K562 (cell line): Measurements from ENCODE around the gene MOCS3. TPM values are rescaled to one million over a fixed set of nuclear protein-coding genes. Genes with fewer than 3 reads are reported as not detected.

Experiments used
- ATAC-seq: fragments of 200-7000 bp; cut with Tn5 transposase; 3 replicates; pipeline ENCODE4 v1.9.1; 2020; ENCODE audit warnings: moderate library complexity
- BruUV-seq: library from RNA; stranded (reverse); fragments of 400-500 nt; replicated peaks from 2 replicates; lab custom pipeline; 2021; lab: Mats Ljungman, UMichigan
- CTCF ChIA-PET: fragments of 300-600 bp; formaldehyde crosslinking; extraction: SDS; loops from one replicate; lab custom pipeline; 2021; ENCODE audit warnings: low intra/inter-chr PET ratio; lab: Yijun Ruan, JAX
- POLR2A ChIA-PET: fragments of 300-600, 350-650 bp; sonication (Branson Sonifier 250); formaldehyde crosslinking; extraction: SDS; loops from one replicate; lab custom pipeline; 2021; ENCODE audit warnings: antibody characterized with exemption, inconsistent platforms; lab: Yijun Ruan, JAX
- DNase-seq, 4 experiments: peaks; one replicate each; pipeline versions ENCODE4 v3.0.0 to v3.0.0-alpha.2; 2011 to 2018; ENCODE audit warnings: low spot score in 3 of 4, mixed read lengths in 3 of 4; ENCODE audit errors: extremely low read depth in 1 of 4
- FAIRE-seq: peaks from 2 replicates; lab custom pipeline; 2011; peaks lifted over from hg19 to GRCh38; lab: Jason Lieb, UNC
- H2AFZ ChIP-seq: 2 replicates; pipeline ENCODE4 v1.6.0; 2011; ENCODE audit warnings: low read depth, low read length, control low read depth, inconsistent platforms
- H3K27ac ChIP-seq: fragments of 200-600 bp; 3 replicates; pipeline ENCODE4 v1.8.0; 2011; ENCODE audit warnings: low read depth, mild to moderate bottlenecking, control low read depth, inconsistent platforms, low read length, moderate library complexity, mixed read lengths; ENCODE audit errors: extremely low read depth
- H3K27me3 ChIP-seq, 2 experiments: fragments of 300-600 bp in 1 of 2; 2 replicates in 1 of 2; 3 replicates in 1 of 2; pipeline versions ENCODE4 v1.6.0 to v1.8.0; 2011; ENCODE audit warnings: inconsistent platforms in 2 of 2, low read length in 2 of 2, mild to moderate bottlenecking in 1 of 2, mixed read lengths in 1 of 2, moderate library complexity in 1 of 2; ENCODE audit not compliant: control insufficient read depth in 2 of 2, insufficient read depth in 2 of 2
- H3K36me3 ChIP-seq: fragments of 300-600 bp; 3 replicates; pipeline ENCODE4 v1.8.0; 2011; ENCODE audit warnings: mild to moderate bottlenecking, low read length, inconsistent platforms; ENCODE audit not compliant: control insufficient read depth, insufficient read depth
- H3K4me1 ChIP-seq, 2 experiments: fragments of 200-600 bp in 1 of 2; replicated peaks in 1 of 2; 2 replicates in 1 of 2; 3 replicates in 1 of 2; pipeline versions ENCODE4 v1.5.1 to v1.8.0; 2011; ENCODE audit warnings: inconsistent platforms in 2 of 2, low read length in 2 of 2, mild to moderate bottlenecking in 1 of 2, mixed read lengths in 1 of 2, moderate library complexity in 1 of 2; ENCODE audit not compliant: control insufficient read depth in 2 of 2, insufficient read depth in 2 of 2
- H3K4me2 ChIP-seq: 2 replicates; pipeline ENCODE4 v1.6.1; 2011; ENCODE audit warnings: low read length, control low read depth, inconsistent platforms, mixed read lengths; ENCODE audit not compliant: insufficient read depth
- H3K4me3 ChIP-seq: fragments of 200-600 bp; sonication (generic), shearing (Covaris generic); 2 replicates; pipeline ENCODE4 v1.5.1; 2016; ENCODE audit warnings: control low read depth, inconsistent platforms
- H3K79me2 ChIP-seq: fragments of 200-600 bp; 3 replicates; pipeline ENCODE4 v1.8.0; 2011; ENCODE audit warnings: low read length, inconsistent platforms; ENCODE audit not compliant: control insufficient read depth, insufficient read depth
- H3K9ac ChIP-seq, 2 experiments: 2 replicates each; pipeline versions ENCODE4 v1.6.0 to v1.6.1; 2011; ENCODE audit warnings: low read depth in 2 of 2, low read length in 2 of 2, control low read depth in 1 of 2, inconsistent platforms in 1 of 2, mild to moderate bottlenecking in 1 of 2, mixed read lengths in 1 of 2; ENCODE audit not compliant: insufficient read depth in 1 of 2
- H3K9me1 ChIP-seq: one replicate; pipeline ENCODE4 v1.6.0; 2011; ENCODE audit warnings: inconsistent platforms, mild to moderate bottlenecking, low read length, moderate library complexity; ENCODE audit not compliant: control insufficient read depth, insufficient read depth
- H3K9me3 ChIP-seq: replicated peaks from 2 replicates; pipeline ENCODE4 v1.5.1; 2011; ENCODE audit warnings: low read depth, low read length, inconsistent platforms; ENCODE audit not compliant: control insufficient read depth, insufficient read depth
- H4K20me1 ChIP-seq: replicated peaks from 2 replicates; pipeline ENCODE4 v1.6.1; 2011; ENCODE audit warnings: low read length, inconsistent platforms, mixed read lengths; ENCODE audit not compliant: control insufficient read depth, insufficient read depth
- CBFA2T2 ChIP-seq: fragments of 450-650 bp; conservative IDR thresholded peaks from 2 replicates; pipeline ENCODE4 v1.6.1; 2017; ENCODE audit warnings: mild to moderate bottlenecking
- CREM ChIP-seq: IDR thresholded peaks from 2 replicates; pipeline ENCODE4 v1.6.1; 2014; ENCODE audit warnings: antibody characterized with exemption, low read depth
- DDX20 ChIP-seq: fragments of 450-650 bp; IDR thresholded peaks from 2 replicates; pipeline ENCODE4 v1.6.1; 2016; ENCODE audit warnings: missing genetic modification characterization, low read depth, mild to moderate bottlenecking, missing compliant biosample characterization, moderate library complexity
- FOXK1 ChIP-seq: sonication (generic); formaldehyde crosslinking; IDR thresholded peaks from 2 replicates; pipeline ENCODE4 v1.8.0; 2022; ENCODE audit warnings: missing genetic modification reagents, mild to moderate bottlenecking, borderline replicate concordance
- MCM2 ChIP-seq: fragments of 450-650 bp; IDR thresholded peaks from 2 replicates; pipeline ENCODE4 v1.6.1; 2017; ENCODE audit warnings: low read depth, mild to moderate bottlenecking
- MTF1 ChIP-seq: fragments of 250-450 bp; sonication (Bioruptor Pico); IDR thresholded peaks from 2 replicates; pipeline ENCODE4 v1.9.0; 2021; ENCODE audit warnings: moderate library complexity, mild to moderate bottlenecking, inconsistent platforms, borderline replicate concordance
- NFIC ChIP-seq: fragments of 450-650 bp; IDR thresholded peaks from 2 replicates; pipeline ENCODE4 v1.6.1; 2017; ENCODE audit warnings: mild to moderate bottlenecking, inconsistent platforms
- NFYB ChIP-seq: IDR thresholded peaks from 2 replicates; pipeline ENCODE4 v1.6.1; 2011; ENCODE audit warnings: mild to moderate bottlenecking, moderate library complexity; ENCODE audit not compliant: insufficient read length; ENCODE audit errors: extremely low read depth
- PRMT5 ChIP-seq: sonication (generic); formaldehyde crosslinking; IDR thresholded peaks from 2 replicates; pipeline ENCODE4 v1.5.0; 2020; ENCODE audit warnings: missing genetic modification reagents
- SREBF1 ChIP-seq: fragments of 150-350 bp; IDR thresholded peaks from 2 replicates; pipeline ENCODE4 v1.6.1; 2014; ENCODE audit warnings: antibody characterized with exemption, low read depth, low read length, borderline replicate concordance
- YY1 ChIP-seq, 3 experiments: IDR thresholded peaks; 2 replicates each; pipeline ENCODE4 v1.6.1; 2011; ENCODE audit warnings: low read length in 2 of 3, mild to moderate bottlenecking in 2 of 3, moderate library complexity in 2 of 3, borderline replicate concordance in 1 of 3, control low read depth in 1 of 3, low read depth in 1 of 3; ENCODE audit not compliant: insufficient read depth in 3 of 3, insufficient replicate concordance in 2 of 3, control insufficient read depth in 1 of 3, insufficient read length in 1 of 3; ENCODE audit errors: extremely low read depth in 1 of 3
- ZNF184 ChIP-seq: sonication (generic); formaldehyde crosslinking; IDR thresholded peaks from 2 replicates; pipeline ENCODE4 v1.5.0; 2020; ENCODE audit warnings: missing genetic modification reagents
- ZNF75A ChIP-seq: fragments of 450-650 bp; formaldehyde crosslinking; IDR thresholded peaks from 2 replicates; pipeline ENCODE4 v1.4.0; 2020; ENCODE audit warnings: mild to moderate bottlenecking
- ZSCAN29 ChIP-seq: fragments of 450-650 bp; IDR thresholded peaks from 2 replicates; pipeline ENCODE4 v1.6.1; 2017
- WGBS: fragments of 100-300 bp; shearing (Covaris generic); methylation state at CpG from one replicate; pipeline ENCODE4 v1.1.6; 2016; ENCODE audit warnings: low coverage, mixed read lengths; ENCODE audit not compliant: insufficient coverage; ENCODE audit errors: missing lambda C conversion rate; 5-methylcytosine and 5-hydroxymethylcytosine counted together
- in situ Hi-C: fragments of 300-500 bp; cut with MboI; formaldehyde crosslinking; loops from 4 replicates; pipeline ENCODE4 v1.15.0; 2018; ENCODE audit warnings: inconsistent platforms, mixed read lengths
- intact Hi-C: fragments of 100-400 bp; cut with micrococcal nuclease; formaldehyde crosslinking; loops from 2 replicates; pipeline ENCODE4 v1.14.2; 2022
- polyA plus RNA-seq, 8 experiments: library from polyadenylated mRNA; depleted of rRNA in 4 of 8; stranded (reverse) in 5 of 8; unstranded in 3 of 8; fragments of >200 nt; fragmentation: Nextera tagmentation in 2 of 8; fragmentation: Illumina TruSeq in 1 of 8; extraction: Ambion mirVana in 2 of 8; extraction: Trizol in 1 of 8; gene quantifications; 2 replicates each; pipeline versions ENCODE4 v1.2.1 to v1.2.3, GENCODE V29; 2011 to 2014; ENCODE audit warnings: inconsistent platforms in 1 of 8, missing spikeins in 1 of 8
- total RNA-seq, 7 experiments: library from RNA; depleted of rRNA in 6 of 7; stranded (reverse); fragments of >200 nt in 6 of 7; fragmentation: Illumina TruSeq in 2 of 7; extraction: Trizol in 2 of 7; gene quantifications; 2 replicates each; pipeline versions ENCODE4 v1.2.1 to v1.2.3, GENCODE V29; 2011 to 2021; ENCODE audit warnings: low replicate concordance in 1 of 7
- TF ChIP-seq, protein P1 (sequence below): fragments of 250-450 bp; sonication (Bioruptor Pico); IDR thresholded peaks from 2 replicates; pipeline ENCODE4 v1.8.0; 2021; ENCODE audit warnings: mild to moderate bottlenecking, moderate library complexity
- TF ChIP-seq, protein P2 (sequence below), 3 experiments: fragments of 200-800 bp in 1 of 3; sonication (Bioruptor generic) in 1 of 3; sonication (generic) in 1 of 3; formaldehyde crosslinking in 1 of 3; IDR thresholded peaks; 2 replicates each; pipeline versions ENCODE4 v1.6.1 to v1.8.0; 2016 to 2022; ENCODE audit warnings: mild to moderate bottlenecking in 2 of 3, missing compliant biosample characterization in 2 of 3, missing genetic modification characterization in 2 of 3, missing genetic modification reagents in 1 of 3
- TF ChIP-seq, protein P3 (sequence below): fragments of 250-450 bp; sonication (Bioruptor Pico); IDR thresholded peaks from 2 replicates; pipeline ENCODE4 v1.8.0; 2022; ENCODE audit warnings: inconsistent platforms

MOCS3 gene
- total and polyA plus RNA-seq, 9 of the 15 experiments (the other 6 are each of a cell fraction or from before 2014, with no cell fraction given): 0.70 to 6.2 (median 2.9) TPM

DNA sequence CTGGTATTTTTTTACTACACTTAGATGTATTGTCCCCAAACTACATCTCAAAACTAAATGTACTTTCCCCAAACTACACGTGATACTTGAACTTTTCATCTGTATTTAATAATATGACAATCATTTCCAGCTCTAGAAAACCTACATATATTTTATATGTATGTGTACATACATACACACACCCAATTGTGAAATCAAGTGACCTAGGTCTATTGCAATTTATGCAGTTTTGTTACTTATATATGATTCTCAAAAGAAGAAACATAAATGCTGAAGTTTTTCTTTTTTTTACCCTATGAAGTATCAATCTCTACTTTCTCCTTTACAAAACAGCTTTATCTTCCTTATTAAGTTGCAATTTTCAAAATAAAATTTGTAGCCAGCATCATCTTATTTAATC is 32.1 kb upstream of the MOCS3 start (continued):
- TF ChIP-seq PRMT5 (CRISPR knock-in tag) (no peak), NFIC (no peak), MCM2 (no peak), FOXK1 (CRISPR knock-in tag) (no peak), SREBF1 (no peak), CREM (no peak)
- TF ChIP-seq, all 486 proteins: peak for 0

DNA sequence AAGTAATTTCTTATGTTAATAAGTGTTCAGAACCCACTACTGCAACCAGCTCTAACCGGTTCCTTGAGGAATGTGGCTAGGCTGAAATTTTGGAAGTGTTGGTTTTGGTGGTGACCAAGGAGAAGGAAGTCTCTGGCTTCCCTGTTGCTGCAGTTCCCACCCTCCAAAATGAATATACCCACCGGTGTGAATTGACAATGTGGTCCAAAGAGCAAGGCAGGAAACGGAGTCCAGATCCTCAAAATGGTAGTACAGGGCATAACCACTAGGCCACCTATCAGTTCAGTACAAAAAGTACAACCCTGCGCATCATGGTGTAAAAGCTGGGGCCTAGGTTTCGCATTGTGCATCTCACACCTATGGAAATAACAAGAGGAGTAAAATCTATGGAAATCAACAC is 30.1 kb upstream of the MOCS3 start:
- H3K79me2 ChIP-seq: peaks cover 73% of the 10 kb centered on the region
- H3K4me3 ChIP-seq: peak overlapping the region; percentile 71; the same call in 1 of the 2 replicates
- no peaks in the 10 kb centered on the region for H3K9me3 ChIP-seq
- 55% methylated on average over 5 of the region's 5 CpGs for WGBS
- BruUV-seq: no TSS peak
- peak overlapping the region; percentile 23 to 86; a peak in 1 of 4 replicates for H3K9ac ChIP-seq
- FAIRE-seq (peak; percentile 23), ATAC-seq (no peak), DNase-seq (no peak)
- peaks cover 18% of the 10 kb centered on the region for H4K20me1 ChIP-seq
- in situ Hi-C loops: no loop called here
- ChIA-PET CTCF (interaction anchor here (0.9 to 3.3 kb wide), 4 partner anchors 100 to 138 kb away, joined by 3 to 28 read pairs (median 16); partner anchors contain the start of gene BCAS4), POLR2A (interaction anchor here (1.2 to 2.5 kb wide), 6 partner anchors 12 to 138 kb away, joined by 3 to 16 read pairs (median 8); partner anchors contain the start of genes DPM1 and MOCS3)
- no peaks in the 10 kb centered on the region for H3K27me3 ChIP-seq
- peak overlapping the region; percentile 27; the same call in 2 of the 3 replicates for H3K27ac ChIP-seq
- peaks cover 12 to 19% of the 10 kb centered on the region in 2 experiments for H3K4me1 ChIP-seq
- peaks cover 73% of the 10 kb centered on the region for H3K36me3 ChIP-seq
- no peaks in the 10 kb centered on the region for H3K9me1 ChIP-seq
- H2AFZ ChIP-seq: no peak overlapping the region
- intact Hi-C loops: loop anchor here (2.0 kb wide), 1 partner anchor 134 kb away; the partner anchor contains the start of gene BCAS4
- H3K4me2 ChIP-seq: peak overlapping the region; percentile 85
- no peak for TF ChIP-seq ZNF75A
- TF ChIP-seq DDX20 (tag): no peak
- no peak for TF ChIP-seq ZSCAN29
- no peak for TF ChIP-seq NFYB
- peak in 1 of 3 experiments; percentile 27 for TF ChIP-seq YY1 (IDR thresholded peaks at IDR 0.05; ENCODE audit: borderline replicate concordance in 1 of 3, control insufficient read depth in 1 of 3, extremely low read depth in 1 of 3, insufficient read depth in 3 of 3, insufficient read length in 1 of 3, insufficient replicate concordance in 2 of 3, low read depth in 1 of 3, low read length in 2 of 3)
- no peak for TF ChIP-seq CBFA2T2
- TF ChIP-seq, protein P1, sequence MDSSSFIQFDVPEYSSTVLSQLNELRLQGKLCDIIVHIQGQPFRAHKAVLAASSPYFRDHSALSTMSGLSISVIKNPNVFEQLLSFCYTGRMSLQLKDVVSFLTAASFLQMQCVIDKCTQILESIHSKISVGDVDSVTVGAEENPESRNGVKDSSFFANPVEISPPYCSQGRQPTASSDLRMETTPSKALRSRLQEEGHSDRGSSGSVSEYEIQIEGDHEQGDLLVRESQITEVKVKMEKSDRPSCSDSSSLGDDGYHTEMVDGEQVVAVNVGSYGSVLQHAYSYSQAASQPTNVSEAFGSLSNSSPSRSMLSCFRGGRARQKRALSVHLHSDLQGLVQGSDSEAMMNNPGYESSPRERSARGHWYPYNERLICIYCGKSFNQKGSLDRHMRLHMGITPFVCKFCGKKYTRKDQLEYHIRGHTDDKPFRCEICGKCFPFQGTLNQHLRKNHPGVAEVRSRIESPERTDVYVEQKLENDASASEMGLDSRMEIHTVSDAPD: no peak
- TF ChIP-seq ZNF184 (CRISPR knock-in tag): no peak
- TF ChIP-seq, protein P2, sequence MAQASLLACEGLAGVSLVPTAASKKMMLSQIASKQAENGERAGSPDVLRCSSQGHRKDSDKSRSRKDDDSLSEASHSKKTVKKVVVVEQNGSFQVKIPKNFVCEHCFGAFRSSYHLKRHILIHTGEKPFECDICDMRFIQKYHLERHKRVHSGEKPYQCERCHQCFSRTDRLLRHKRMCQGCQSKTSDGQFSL (CRISPR knock-in tag; IDR thresholded peaks at IDR 0.05): no peak
- TF ChIP-seq, protein P2 (tag; IDR thresholded peaks at IDR 0.05): no peak
- TF ChIP-seq, protein P3, sequence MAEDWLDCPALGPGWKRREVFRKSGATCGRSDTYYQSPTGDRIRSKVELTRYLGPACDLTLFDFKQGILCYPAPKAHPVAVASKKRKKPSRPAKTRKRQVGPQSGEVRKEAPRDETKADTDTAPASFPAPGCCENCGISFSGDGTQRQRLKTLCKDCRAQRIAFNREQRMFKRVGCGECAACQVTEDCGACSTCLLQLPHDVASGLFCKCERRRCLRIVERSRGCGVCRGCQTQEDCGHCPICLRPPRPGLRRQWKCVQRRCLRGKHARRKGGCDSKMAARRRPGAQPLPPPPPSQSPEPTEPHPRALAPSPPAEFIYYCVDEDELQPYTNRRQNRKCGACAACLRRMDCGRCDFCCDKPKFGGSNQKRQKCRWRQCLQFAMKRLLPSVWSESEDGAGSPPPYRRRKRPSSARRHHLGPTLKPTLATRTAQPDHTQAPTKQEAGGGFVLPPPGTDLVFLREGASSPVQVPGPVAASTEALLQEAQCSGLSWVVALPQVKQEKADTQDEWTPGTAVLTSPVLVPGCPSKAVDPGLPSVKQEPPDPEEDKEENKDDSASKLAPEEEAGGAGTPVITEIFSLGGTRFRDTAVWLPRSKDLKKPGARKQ (CRISPR knock-in tag): no peak
- no peak for TF ChIP-seq MTF1 (CRISPR knock-in tag)
